GM23338 (cell line): ENCODE results near the gene AGPAT3. TPM values are rescaled to one million over a fixed set of nuclear protein-coding genes. Genes with fewer than 3 reads are reported as not detected.

Source experiments
- ATAC-seq: fragments of 200-7000 bp; cut with Tn5 transposase; 3 replicates; pipeline ENCODE4 v1.9.1; 2020
- DNase-seq: peaks from one replicate; pipeline ENCODE4 v3.0.0-alpha.2; 2015; ENCODE audit warnings: low spot score
- H2AFZ ChIP-seq: fragments of 200-600 bp; sonication (generic); 2 replicates; pipeline ENCODE4 v1.8.0; 2016; ENCODE audit warnings: antibody characterized with exemption, mild to moderate bottlenecking, moderate library complexity
- H3F3A ChIP-seq: fragments of 200-600 bp; sonication (generic); replicated peaks from 2 replicates; pipeline ENCODE4 v1.8.0; 2017; ENCODE audit warnings: antibody characterized with exemption, mixed run types, low read depth
- H3K27ac ChIP-seq: fragments of 200-600 bp; sonication (generic); 2 replicates; pipeline ENCODE4 v1.6.1; 2016; ENCODE audit warnings: low read depth
- H3K27me3 ChIP-seq: fragments of 200-600 bp; sonication (generic); 2 replicates; pipeline ENCODE4 v1.8.0; 2016; ENCODE audit warnings: mild to moderate bottlenecking, mixed run types, moderate library complexity; ENCODE audit not compliant: insufficient read depth
- H3K36me3 ChIP-seq: fragments of 200-600 bp; sonication (generic); 2 replicates; pipeline ENCODE4 v1.8.0; 2016; ENCODE audit warnings: mild to moderate bottlenecking; ENCODE audit not compliant: insufficient read depth
- H3K4me1 ChIP-seq: fragments of 200-600 bp; sonication (generic); 2 replicates; pipeline ENCODE4 v1.8.0; 2016; ENCODE audit warnings: mild to moderate bottlenecking, moderate library complexity; ENCODE audit not compliant: insufficient read depth
- H3K4me2 ChIP-seq: fragments of 200-600 bp; sonication (generic); 2 replicates; pipeline ENCODE4 v1.7.1; 2017; ENCODE audit warnings: mixed run types
- H3K4me3 ChIP-seq: fragments of 200-600 bp; sonication (generic); 2 replicates; pipeline ENCODE4 v1.6.1; 2016; ENCODE audit warnings: mixed run types
- H3K79me2 ChIP-seq: fragments of 200-600 bp; sonication (generic); replicated peaks from 2 replicates; pipeline ENCODE4 v1.8.0; 2017; ENCODE audit warnings: mild to moderate bottlenecking; ENCODE audit not compliant: insufficient read depth
- H3K9me2 ChIP-seq: fragments of 200-600 bp; sonication (generic); 2 replicates; pipeline ENCODE4 v1.8.0; 2017; ENCODE audit not compliant: insufficient read depth
- H4K20me1 ChIP-seq: fragments of 200-600 bp; sonication (generic); replicated peaks from 2 replicates; pipeline ENCODE4 v1.8.0; 2017; ENCODE audit warnings: mild to moderate bottlenecking; ENCODE audit not compliant: insufficient read depth
- H3K27ac Mint-ChIP-seq: 2 replicates; pipeline ENCODE4 v1.8.0; 2020; ENCODE audit warnings: inconsistent platforms, mild to moderate bottlenecking, moderate library complexity, mixed read lengths
- H3K27me3 Mint-ChIP-seq: 3 replicates; pipeline ENCODE4 v1.8.0; 2022; ENCODE audit warnings: low read depth, mild to moderate bottlenecking, moderate library complexity, mixed read lengths, inconsistent platforms; ENCODE audit not compliant: insufficient read depth, poor library complexity
- H3K36me3 Mint-ChIP-seq: 3 replicates; pipeline ENCODE4 v1.8.0; 2021; ENCODE audit warnings: low read depth, mild to moderate bottlenecking, inconsistent platforms, moderate library complexity, mixed read lengths
- H3K4me1 Mint-ChIP-seq: 3 replicates; pipeline ENCODE4 v1.8.0; 2020; ENCODE audit warnings: mild to moderate bottlenecking, inconsistent platforms, mixed read lengths
- H3K4me3 Mint-ChIP-seq: 3 replicates; pipeline ENCODE4 v1.8.0; 2021; ENCODE audit warnings: moderate library complexity, mild to moderate bottlenecking, inconsistent platforms, mixed read lengths
- H3K9me3 Mint-ChIP-seq: 3 replicates; pipeline ENCODE4 v1.8.0; 2020; ENCODE audit warnings: moderate library complexity, mild to moderate bottlenecking, inconsistent platforms, mixed read lengths
- CREB1 ChIP-seq: fragments of 250-450 bp; sonication (Bioruptor Pico); IDR thresholded peaks from 2 replicates; pipeline ENCODE4 v1.5.0; 2020; ENCODE audit warnings: low read depth, mild to moderate bottlenecking, moderate library complexity
- EZH2 ChIP-seq: fragments of 200-600 bp; sonication (generic); IDR thresholded peaks from one replicate; pipeline ENCODE4 v1.8.0; 2017; ENCODE audit warnings: antibody characterized with exemption, mild to moderate bottlenecking, low read depth; ENCODE audit not compliant: unreplicated experiment
- EZH2phosphoT487 ChIP-seq: fragments of 200-600 bp; sonication (generic); IDR thresholded peaks from one replicate; pipeline ENCODE4 v1.8.1; 2018; ENCODE audit warnings: antibody characterized with exemption; ENCODE audit not compliant: unreplicated experiment
- POLR2AphosphoS5 ChIP-seq: IDR thresholded peaks from 2 replicates; pipeline ENCODE4 v1.6.1; 2016; ENCODE audit warnings: antibody characterized with exemption, low read depth
- ZNF114 ChIP-seq: fragments of 250-450 bp; sonication (Bioruptor Pico); IDR thresholded peaks from 2 replicates; pipeline ENCODE4 v1.5.0; 2020; ENCODE audit warnings: mild to moderate bottlenecking, moderate library complexity
- ZNF331 ChIP-seq: fragments of 250-450 bp; sonication (Bioruptor Pico); IDR thresholded peaks from 2 replicates; pipeline ENCODE4 v1.5.0; 2020; ENCODE audit warnings: low read depth, mild to moderate bottlenecking, moderate library complexity
- polyA plus RNA-seq: library from polyadenylated mRNA; unstranded; fragments of >200 nt; fragmentation: Nextera tagmentation; extraction: Ambion mirVana; gene quantifications from 2 replicates; pipeline ENCODE4 v1.2.1, GENCODE V29; 2016
- total RNA-seq: library from RNA; depleted of rRNA; stranded (reverse); fragments of >200 nt; shearing (Covaris generic); gene quantifications from 2 replicates; pipeline ENCODE4 v1.2.3, GENCODE V29; 2014
- TF ChIP-seq, protein P1 (sequence below), 2 experiments: fragments of 200-600 bp in 1 of 2; sonication (generic) in 1 of 2; conservative IDR thresholded peaks; 2 replicates each; pipeline versions ENCODE4 v1.5.1 to v1.6.1; 2016 to 2017; ENCODE audit warnings: antibody characterized with exemption in 2 of 2, low read depth in 2 of 2, mild to moderate bottlenecking in 2 of 2, moderate library complexity in 1 of 2
- TF ChIP-seq, protein P2 (sequence below): IDR thresholded peaks from 2 replicates; pipeline ENCODE4 v1.6.1; 2016; ENCODE audit warnings: antibody characterized with exemption
- TF ChIP-seq, protein P3 (sequence below): IDR thresholded peaks from one replicate; pipeline ENCODE4 v1.6.1; 2018; ENCODE audit warnings: antibody characterized with exemption; ENCODE audit not compliant: unreplicated experiment

The AGPAT3 gene
- total and polyA plus RNA-seq, 2 experiments from 2014 or later: 2.1 to 6.1 TPM

DNA sequence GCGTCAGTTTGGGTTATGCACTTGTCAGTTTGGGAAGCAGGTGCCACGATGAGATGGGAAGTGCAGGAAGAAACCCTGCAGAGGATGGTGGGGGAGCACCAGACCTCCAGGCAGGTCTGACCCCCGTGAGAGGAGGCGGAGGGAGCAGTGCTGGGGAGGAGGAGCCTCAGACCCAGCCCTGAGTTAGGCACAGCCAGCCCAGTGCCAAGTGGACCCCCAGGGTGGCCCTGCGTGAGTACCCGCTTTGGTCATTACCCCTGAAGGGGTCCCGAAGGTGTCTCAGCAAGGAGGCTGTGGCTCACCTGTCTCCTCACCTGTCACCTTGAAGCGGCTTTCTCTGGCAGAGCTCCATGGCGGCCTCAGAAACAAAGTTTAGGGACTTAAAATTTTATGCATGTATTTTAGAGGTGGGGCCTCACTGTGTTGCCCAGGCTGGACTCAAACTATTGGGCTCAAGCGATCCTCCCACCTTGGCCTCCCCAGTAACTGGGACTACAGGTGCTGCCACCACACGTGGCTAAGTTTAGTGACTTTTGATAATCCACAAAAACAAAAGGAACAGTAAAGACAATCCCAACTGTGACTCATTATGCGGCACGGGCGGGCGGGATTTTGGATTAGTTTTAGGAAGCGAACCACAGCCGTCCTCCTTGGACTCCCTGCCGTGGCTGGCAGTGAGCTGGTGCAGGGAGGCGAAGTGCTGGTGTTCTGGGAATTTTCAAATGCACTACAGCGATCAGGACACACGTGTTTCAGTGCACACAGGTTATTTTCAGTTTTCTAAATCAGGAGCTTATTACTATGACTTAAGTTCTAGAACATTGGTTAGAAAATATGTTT is 4.7 kb downstream of the AGPAT3 start:
- H3K36me3 ChIP-seq: no peaks in the 10 kb centered on the region
- no peak for ATAC-seq
- no peak overlapping the region for H3K4me3 Mint-ChIP-seq
- H3K9me3 Mint-ChIP-seq: no peaks in the 10 kb centered on the region
- H4K20me1 ChIP-seq: no peaks in the 10 kb centered on the region
- H2AFZ ChIP-seq: no peak overlapping the region
- peaks cover 14% of the 10 kb centered on the region for H3K27me3 Mint-ChIP-seq
- H3K4me1 Mint-ChIP-seq: peaks cover 17% of the 10 kb centered on the region
- H3K4me1 ChIP-seq: peaks cover 10% of the 10 kb centered on the region
- no peak for DNase-seq
- no peaks in the 10 kb centered on the region for H3K9me2 ChIP-seq
- no peak overlapping the region for H3K27ac ChIP-seq
- TF ChIP-seq, protein P1, sequence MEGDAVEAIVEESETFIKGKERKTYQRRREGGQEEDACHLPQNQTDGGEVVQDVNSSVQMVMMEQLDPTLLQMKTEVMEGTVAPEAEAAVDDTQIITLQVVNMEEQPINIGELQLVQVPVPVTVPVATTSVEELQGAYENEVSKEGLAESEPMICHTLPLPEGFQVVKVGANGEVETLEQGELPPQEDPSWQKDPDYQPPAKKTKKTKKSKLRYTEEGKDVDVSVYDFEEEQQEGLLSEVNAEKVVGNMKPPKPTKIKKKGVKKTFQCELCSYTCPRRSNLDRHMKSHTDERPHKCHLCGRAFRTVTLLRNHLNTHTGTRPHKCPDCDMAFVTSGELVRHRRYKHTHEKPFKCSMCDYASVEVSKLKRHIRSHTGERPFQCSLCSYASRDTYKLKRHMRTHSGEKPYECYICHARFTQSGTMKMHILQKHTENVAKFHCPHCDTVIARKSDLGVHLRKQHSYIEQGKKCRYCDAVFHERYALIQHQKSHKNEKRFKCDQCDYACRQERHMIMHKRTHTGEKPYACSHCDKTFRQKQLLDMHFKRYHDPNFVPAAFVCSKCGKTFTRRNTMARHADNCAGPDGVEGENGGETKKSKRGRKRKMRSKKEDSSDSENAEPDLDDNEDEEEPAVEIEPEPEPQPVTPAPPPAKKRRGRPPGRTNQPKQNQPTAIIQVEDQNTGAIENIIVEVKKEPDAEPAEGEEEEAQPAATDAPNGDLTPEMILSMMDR (conservative IDR thresholded peaks at IDR 0.05; ENCODE audit: low read depth in 2 of 2): no peak
- TF ChIP-seq ZNF331 (CRISPR knock-in tag) (no peak), ZNF114 (CRISPR knock-in tag) (no peak), EZH2phosphoT487 (no peak), POLR2AphosphoS5 (no peak)
- TF ChIP-seq, protein P2, sequence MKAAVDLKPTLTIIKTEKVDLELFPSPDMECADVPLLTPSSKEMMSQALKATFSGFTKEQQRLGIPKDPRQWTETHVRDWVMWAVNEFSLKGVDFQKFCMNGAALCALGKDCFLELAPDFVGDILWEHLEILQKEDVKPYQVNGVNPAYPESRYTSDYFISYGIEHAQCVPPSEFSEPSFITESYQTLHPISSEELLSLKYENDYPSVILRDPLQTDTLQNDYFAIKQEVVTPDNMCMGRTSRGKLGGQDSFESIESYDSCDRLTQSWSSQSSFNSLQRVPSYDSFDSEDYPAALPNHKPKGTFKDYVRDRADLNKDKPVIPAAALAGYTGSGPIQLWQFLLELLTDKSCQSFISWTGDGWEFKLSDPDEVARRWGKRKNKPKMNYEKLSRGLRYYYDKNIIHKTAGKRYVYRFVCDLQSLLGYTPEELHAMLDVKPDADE: no peak
- TF ChIP-seq, protein P3, sequence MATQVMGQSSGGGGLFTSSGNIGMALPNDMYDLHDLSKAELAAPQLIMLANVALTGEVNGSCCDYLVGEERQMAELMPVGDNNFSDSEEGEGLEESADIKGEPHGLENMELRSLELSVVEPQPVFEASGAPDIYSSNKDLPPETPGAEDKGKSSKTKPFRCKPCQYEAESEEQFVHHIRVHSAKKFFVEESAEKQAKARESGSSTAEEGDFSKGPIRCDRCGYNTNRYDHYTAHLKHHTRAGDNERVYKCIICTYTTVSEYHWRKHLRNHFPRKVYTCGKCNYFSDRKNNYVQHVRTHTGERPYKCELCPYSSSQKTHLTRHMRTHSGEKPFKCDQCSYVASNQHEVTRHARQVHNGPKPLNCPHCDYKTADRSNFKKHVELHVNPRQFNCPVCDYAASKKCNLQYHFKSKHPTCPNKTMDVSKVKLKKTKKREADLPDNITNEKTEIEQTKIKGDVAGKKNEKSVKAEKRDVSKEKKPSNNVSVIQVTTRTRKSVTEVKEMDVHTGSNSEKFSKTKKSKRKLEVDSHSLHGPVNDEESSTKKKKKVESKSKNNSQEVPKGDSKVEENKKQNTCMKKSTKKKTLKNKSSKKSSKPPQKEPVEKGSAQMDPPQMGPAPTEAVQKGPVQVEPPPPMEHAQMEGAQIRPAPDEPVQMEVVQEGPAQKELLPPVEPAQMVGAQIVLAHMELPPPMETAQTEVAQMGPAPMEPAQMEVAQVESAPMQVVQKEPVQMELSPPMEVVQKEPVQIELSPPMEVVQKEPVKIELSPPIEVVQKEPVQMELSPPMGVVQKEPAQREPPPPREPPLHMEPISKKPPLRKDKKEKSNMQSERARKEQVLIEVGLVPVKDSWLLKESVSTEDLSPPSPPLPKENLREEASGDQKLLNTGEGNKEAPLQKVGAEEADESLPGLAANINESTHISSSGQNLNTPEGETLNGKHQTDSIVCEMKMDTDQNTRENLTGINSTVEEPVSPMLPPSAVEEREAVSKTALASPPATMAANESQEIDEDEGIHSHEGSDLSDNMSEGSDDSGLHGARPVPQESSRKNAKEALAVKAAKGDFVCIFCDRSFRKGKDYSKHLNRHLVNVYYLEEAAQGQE: no peak
- no peak overlapping the region for H3K4me3 ChIP-seq
- H3K27ac Mint-ChIP-seq: no peak overlapping the region
- H3K4me2 ChIP-seq: no peak overlapping the region
- H3K36me3 Mint-ChIP-seq: no peaks in the 10 kb centered on the region
- H3K79me2 ChIP-seq: no peaks in the 10 kb centered on the region
- peaks cover 14% of the 10 kb centered on the region for H3K27me3 ChIP-seq
- peaks cover 12% of the 10 kb centered on the region; the same call in 1 of the 2 replicates for H3F3A ChIP-seq

DNA sequence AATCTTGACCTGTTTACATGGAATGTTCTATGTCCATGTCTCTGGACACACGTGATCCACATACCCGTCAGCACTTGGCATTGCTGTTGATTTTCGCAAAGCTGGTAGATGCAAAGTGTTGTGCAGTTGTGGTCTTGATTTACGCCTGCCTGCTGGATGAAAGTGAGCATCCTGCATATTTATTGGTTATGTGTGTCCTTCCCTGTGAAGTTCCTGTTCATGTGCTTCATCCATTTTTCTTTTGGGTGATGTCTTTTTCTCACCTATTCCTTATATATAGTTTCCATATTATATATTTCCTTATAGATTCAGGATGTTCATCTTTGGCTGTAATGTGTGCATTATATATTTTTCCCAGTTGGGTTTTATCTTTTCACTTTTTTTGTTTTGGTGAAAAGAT is 6.5 kb downstream of the AGPAT3 start:
- Histone ChIP-seq H4K20me1 (no peaks in the 10 kb centered on the region), H3K79me2 (no peaks in the 10 kb centered on the region)
- no peaks in the 10 kb centered on the region for H3K36me3 Mint-ChIP-seq
- no peak for TF ChIP-seq CREB1 (CRISPR knock-in tag)
- no peak for TF ChIP-seq EZH2
- TF ChIP-seq, protein P3: no peak
- no peak for TF ChIP-seq POLR2AphosphoS5

More for the DNA sequence above, 6.5 kb downstream of the AGPAT3 start:
- no peak overlapping the region for H2AFZ ChIP-seq
- no peaks in the 10 kb centered on the region for H3K9me2 ChIP-seq
- H3K4me1 Mint-ChIP-seq: peaks cover 14% of the 10 kb centered on the region
- no peak overlapping the region for H3K27ac Mint-ChIP-seq
- DNase-seq (no peak), ATAC-seq (no peak)
- H3K4me2 ChIP-seq: no peak overlapping the region
- no peak overlapping the region for H3K4me3 Mint-ChIP-seq
- no peak overlapping the region for H3K27ac ChIP-seq
- H3K9me3 Mint-ChIP-seq: peaks cover 8% of the 10 kb centered on the region; the same call in 2 of the 3 replicates
- H3F3A ChIP-seq: peaks cover 11% of the 10 kb centered on the region; the same call in 1 of the 2 replicates
- H3K4me1 ChIP-seq: peaks cover 8% of the 10 kb centered on the region
- H3K27me3 Mint-ChIP-seq: peaks cover 7% of the 10 kb centered on the region
- H3K36me3 ChIP-seq: no peaks in the 10 kb centered on the region
- peaks cover 4% of the 10 kb centered on the region; the same call in 1 of the 2 replicates for H3K27me3 ChIP-seq
- H3K4me3 ChIP-seq: no peak overlapping the region
